ENCODE measurements around the gene PNMA8A.

PNMA8A gene

GRCh38 chr19:46447006-46447405 is 24.4 kb downstream of the PNMA8A start:
- H3F3A ChIP-seq (ENCODE audit: insufficient read depth, low read length) = no peaks in the 10 kb centered on the region
- no peaks in the 10 kb centered on the region for H3K79me2 ChIP-seq (ENCODE audit: insufficient read depth, low read length)
- H3K4me1 ChIP-seq (ENCODE audit: insufficient read depth, low read length, severe bottlenecking) = no peaks in the 10 kb centered on the region
- no peaks in the 10 kb centered on the region for H4K20me1 ChIP-seq (ENCODE audit: insufficient read depth, low read length)
- TF ChIP-seq CTCF (IDR thresholded peaks at IDR 0.05; ENCODE audit: low read length) (no peak), EZH2 (IDR thresholded peaks at IDR 0.05; ENCODE audit: borderline replicate concordance, low read length) (no peak)
- no peaks in the 10 kb centered on the region for H3K9me3 ChIP-seq (ENCODE audit: low read length)
- no peak overlapping the region for H3K27ac ChIP-seq (ENCODE audit: low read depth, low read length, poor library complexity, severe bottlenecking)
- no peak overlapping the region for H3K4me3 ChIP-seq (ENCODE audit: low read depth, low read length, poor library complexity, severe bottlenecking)
- no peaks in the 10 kb centered on the region for H3K36me3 ChIP-seq (ENCODE audit: insufficient read depth, low read length)
- no peak overlapping the region for H3K4me2 ChIP-seq (ENCODE audit: low read length)
- no peaks in the 10 kb centered on the region for H3K27me3 ChIP-seq (ENCODE audit: insufficient read depth, low read length)
- no peaks in the 10 kb centered on the region for H3K9me2 ChIP-seq (ENCODE audit: low read depth, low read length)
- no peak overlapping the region for H2AFZ ChIP-seq (ENCODE audit: low read length)
- H3K9ac ChIP-seq (ENCODE audit: low read length) = no peak overlapping the region

GRCh38 chr19:46446021-46446420 is 25.3 kb downstream of the PNMA8A start:
- Histone ChIP-seq H3K79me2 (ENCODE audit: insufficient read depth, low read length) (no peaks in the 10 kb centered on the region), H3K9me2 (ENCODE audit: low read depth, low read length) (no peaks in the 10 kb centered on the region), H3K4me3 (ENCODE audit: low read depth, low read length, poor library complexity, severe bottlenecking) (no peak overlapping the region), H4K20me1 (ENCODE audit: insufficient read depth, low read length) (no peaks in the 10 kb centered on the region), H3K27me3 (ENCODE audit: insufficient read depth, low read length) (no peaks in the 10 kb centered on the region), H3F3A (ENCODE audit: insufficient read depth, low read length) (no peaks in the 10 kb centered on the region), H3K9me3 (ENCODE audit: low read length) (no peaks in the 10 kb centered on the region), H3K4me2 (ENCODE audit: low read length) (no peak overlapping the region), H3K9ac (ENCODE audit: low read length) (no peak overlapping the region), H2AFZ (ENCODE audit: low read length) (no peak overlapping the region), H3K4me1 (ENCODE audit: insufficient read depth, low read length, severe bottlenecking) (no peaks in the 10 kb centered on the region), H3K27ac (ENCODE audit: low read depth, low read length, poor library complexity, severe bottlenecking) (no peak overlapping the region), H3K36me3 (ENCODE audit: insufficient read depth, low read length) (no peaks in the 10 kb centered on the region)
- TF ChIP-seq EZH2 (IDR thresholded peaks at IDR 0.05; ENCODE audit: borderline replicate concordance, low read length) = no peak
- TF ChIP-seq CTCF (IDR thresholded peaks at IDR 0.05; ENCODE audit: low read length) = no peak

- H4K20me1 ChIP-seq (ENCODE audit: insufficient read depth, low read length) = no peaks in the 10 kb centered on the region
- no peaks in the 10 kb centered on the region for H3K79me2 ChIP-seq (ENCODE audit: insufficient read depth, low read length)
- H3K9me3 ChIP-seq (ENCODE audit: low read length) = no peaks in the 10 kb centered on the region
- no peak overlapping the region for H3K9ac ChIP-seq (ENCODE audit: low read length)
- H2AFZ ChIP-seq (ENCODE audit: low read length) = no peak overlapping the region
- no peaks in the 10 kb centered on the region for H3K36me3 ChIP-seq (ENCODE audit: insufficient read depth, low read length)
- H3K4me1 ChIP-seq (ENCODE audit: insufficient read depth, low read length, severe bottlenecking) = no peaks in the 10 kb centered on the region
- H3K4me3 ChIP-seq (ENCODE audit: low read depth, low read length, poor library complexity, severe bottlenecking) = no peak overlapping the region
- H3K27ac ChIP-seq (ENCODE audit: low read depth, low read length, poor library complexity, severe bottlenecking) = no peak overlapping the region
- no peak overlapping the region for H3K4me2 ChIP-seq (ENCODE audit: low read length)
- no peaks in the 10 kb centered on the region for H3K9me2 ChIP-seq (ENCODE audit: low read depth, low read length)
- H3F3A ChIP-seq (ENCODE audit: insufficient read depth, low read length) = no peaks in the 10 kb centered on the region
- no peaks in the 10 kb centered on the region for H3K27me3 ChIP-seq (ENCODE audit: insufficient read depth, low read length)
- no peak for TF ChIP-seq CTCF (IDR thresholded peaks at IDR 0.05; ENCODE audit: low read length)
- no peak for TF ChIP-seq EZH2 (IDR thresholded peaks at IDR 0.05; ENCODE audit: borderline replicate concordance, low read length)
Measured at GRCh38 chr19:46442808-46443450, 28.4 kb downstream of the PNMA8A start.
